Measurements from ENCODE around the gene CMYA5. TPM values are rescaled to one million over a fixed set of nuclear protein-coding genes. Genes with fewer than 3 reads are reported as not detected.

The CMYA5 gene
- total RNA-seq, 2 experiments from 2014 or later = 0.13 to 0.16 TPM

- TF ChIP-seq CTCF (IDR thresholded peaks at IDR 0.05) = no peak
- peaks cover 10% of the 10 kb centered on the region for H3K4me1 Mint-ChIP-seq (ENCODE audit: low read depth)
- ATAC-seq (no peak), DNase-seq (no peak)
- intact Hi-C loops (cut with micrococcal nuclease) = no loop called here
- H3K4me3 Mint-ChIP-seq = no peak overlapping the region
- ChIA-PET CTCF (interaction anchor here (0.7 to 1.5 kb wide), 4 partner anchors 13 to 243 kb away, joined by 3 to 5 read pairs (median 3); no protein-coding TSS in a partner anchor), POLR2A (no interaction called here)
- no peaks in the 10 kb centered on the region for H3K36me3 Mint-ChIP-seq (ENCODE audit: low read depth)
- H3K27me3 Mint-ChIP-seq = peaks cover 8% of the 10 kb centered on the region
- H3K9me3 Mint-ChIP-seq = peaks cover 1% of the 10 kb centered on the region
- no peak overlapping the region for H3K27ac Mint-ChIP-seq
Measured at GRCh38 chr5:79841172-79841571, 151.5 kb downstream of the CMYA5 start.

DNA sequence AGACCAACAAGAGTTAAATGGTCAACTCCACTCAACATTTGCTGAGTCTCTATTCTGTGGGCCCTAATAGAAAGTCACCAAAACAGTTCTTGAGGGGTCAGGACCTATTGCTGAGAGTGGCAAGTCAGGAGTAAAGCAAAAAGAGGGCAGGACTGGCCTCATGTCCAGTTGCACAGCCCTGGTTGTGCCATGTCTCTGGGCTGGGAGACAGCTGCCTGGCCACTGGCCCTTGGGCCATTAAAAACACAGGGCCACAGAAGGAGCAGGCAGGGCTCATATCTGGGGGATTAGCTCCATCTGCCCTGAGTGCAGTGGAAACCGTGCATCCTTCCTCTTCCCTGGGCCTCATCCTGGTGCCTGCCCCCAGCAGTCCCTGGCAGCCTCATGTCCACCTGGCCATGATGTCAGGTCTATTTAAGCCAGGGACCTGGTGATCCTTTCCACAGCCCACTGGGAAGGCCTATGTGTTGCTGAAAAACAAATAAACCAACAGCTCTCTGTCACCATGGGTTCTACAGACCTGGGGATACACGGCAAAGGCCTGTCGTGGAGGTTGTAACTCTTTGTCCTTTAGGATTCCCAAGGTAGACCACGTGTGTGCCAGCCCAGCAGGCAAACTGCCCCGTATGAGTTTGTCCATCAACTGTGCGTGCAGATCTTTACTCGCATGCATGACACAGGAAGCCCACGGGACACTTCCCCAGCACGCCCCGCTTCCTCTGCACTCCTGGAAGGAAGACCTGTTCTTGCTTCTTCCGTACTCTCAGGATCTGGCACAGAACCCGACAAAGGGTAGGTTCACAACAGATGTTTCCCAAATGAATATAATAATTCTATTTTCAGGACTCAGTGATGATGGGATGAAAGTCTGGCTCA, 152.6 kb downstream of the CMYA5 start:
- H3K9me3 Mint-ChIP-seq = peaks cover 1% of the 10 kb centered on the region
- H3K27me3 Mint-ChIP-seq = peaks cover 10% of the 10 kb centered on the region
- no peak for ATAC-seq
- DNase-seq = no peak
- intact Hi-C loops (cut with micrococcal nuclease) = no loop called here
- no peak for TF ChIP-seq CTCF (IDR thresholded peaks at IDR 0.05)
- H3K4me1 Mint-ChIP-seq (ENCODE audit: low read depth) = peaks cover 10% of the 10 kb centered on the region
- H3K27ac Mint-ChIP-seq = no peak overlapping the region
- CTCF ChIA-PET = interaction anchor here (1.5 kb wide), 1 partner anchor 15 kb away, joined by 5 read pairs; no protein-coding TSS in a partner anchor
- H3K4me3 Mint-ChIP-seq = no peak overlapping the region
- POLR2A ChIA-PET = no interaction called here
- H3K36me3 Mint-ChIP-seq (ENCODE audit: low read depth) = no peaks in the 10 kb centered on the region

DNA sequence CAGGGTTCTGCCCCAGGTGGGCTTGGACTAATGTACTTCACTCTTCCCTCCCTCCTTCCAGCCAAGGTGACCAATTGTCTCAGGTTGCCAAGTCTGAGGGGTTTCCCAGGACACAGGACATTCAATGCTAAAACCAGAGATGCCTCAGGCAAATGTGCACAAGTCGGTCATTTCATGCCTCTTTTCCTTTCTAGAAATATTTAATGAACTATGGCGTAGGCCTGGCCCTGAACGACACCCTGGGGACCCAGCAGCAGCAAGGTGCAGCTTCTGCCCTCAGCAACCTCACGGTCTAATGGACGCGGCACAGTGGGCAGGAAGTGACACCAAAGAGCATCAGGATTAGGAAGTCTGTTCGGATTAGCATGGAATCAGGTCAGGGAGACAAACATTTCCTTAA, 153.4 kb downstream of the CMYA5 start:
- Mint-ChIP-seq H3K4me3 (no peak overlapping the region), H3K27ac (no peak overlapping the region), H3K27me3 (peaks cover 10% of the 10 kb centered on the region), H3K9me3 (peaks cover 1% of the 10 kb centered on the region), H3K4me1 (ENCODE audit: low read depth) (peaks cover 10% of the 10 kb centered on the region), H3K36me3 (ENCODE audit: low read depth) (no peaks in the 10 kb centered on the region)
- ChIA-PET CTCF (no interaction called here), POLR2A (no interaction called here)
- no peak for TF ChIP-seq CTCF (IDR thresholded peaks at IDR 0.05)
- intact Hi-C loops (cut with micrococcal nuclease) = no loop called here
- DNase-seq (no peak), ATAC-seq (no peak)

GRCh38 chr5:79843450-79844388, 154.1 kb downstream of the CMYA5 start:
- H3K4me3 Mint-ChIP-seq = no peak overlapping the region
- ChIA-PET CTCF (no interaction called here), POLR2A (no interaction called here)
- no peak overlapping the region for H3K27ac Mint-ChIP-seq
- H3K27me3 Mint-ChIP-seq = peaks cover 12% of the 10 kb centered on the region
- H3K36me3 Mint-ChIP-seq (ENCODE audit: low read depth) = no peaks in the 10 kb centered on the region
- peaks cover 1% of the 10 kb centered on the region for H3K9me3 Mint-ChIP-seq
- peaks cover 10% of the 10 kb centered on the region for H3K4me1 Mint-ChIP-seq (ENCODE audit: low read depth)
- ATAC-seq (no peak), DNase-seq (no peak)
- intact Hi-C loops (cut with micrococcal nuclease) = no loop called here
- no peak for TF ChIP-seq CTCF (IDR thresholded peaks at IDR 0.05)
